ENCODE data around the gene ZFP1.
"Not testable (repeated sequence)": the region's sequence is repeated elsewhere in the genome, so short reads cannot be mapped to it uniquely, and the experiment has no call there.

ZFP1 gene

GRCh38 chr16:75205438-75205837 is 57.1 kb downstream of the ZFP1 start:
- not testable (repeated sequence) for DNase-seq

GRCh38 chr16:75205961-75206748 is 57.8 kb downstream of the ZFP1 start:
- DNase-seq = not testable (repeated sequence)

- DNase-seq = no peak
Measured at GRCh38 chr16:75206749-75207451, 58.6 kb downstream of the ZFP1 start, which contains the start of gene CTRB2. Gene CTRB2 (minus strand): TSS chr16:75207161. CDS start chr16:75207141, 20 bp downstream.

- DNase-seq = no peak
Measured at GRCh38 chr16:75207831-75208230, 59.5 kb downstream of the ZFP1 start.

- no peak for DNase-seq
Measured at GRCh38 chr16:75208242-75208825, 60.0 kb downstream of the ZFP1 start.

- no peak for DNase-seq
Measured at GRCh38 chr16:75208861-75209505, 60.7 kb downstream of the ZFP1 start.

GRCh38 chr16:75209514-75209913 is 61.2 kb downstream of the ZFP1 start:
- DNase-seq = not testable (repeated sequence)

- no peak for DNase-seq
Measured at GRCh38 chr16:75209944-75210343, 61.6 kb downstream of the ZFP1 start.

GRCh38 chr16:75211286-75211685 is 63.0 kb downstream of the ZFP1 start:
- DNase-seq = not testable (repeated sequence)

- DNase-seq = no peak
Measured at GRCh38 chr16:75216127-75216526, 67.8 kb downstream of the ZFP1 start.

GRCh38 chr16:75216576-75216975 is 68.3 kb downstream of the ZFP1 start:
- no peak for DNase-seq

GRCh38 chr16:75217389-75217851 is 69.1 kb downstream of the ZFP1 start:
- DNase-seq = no peak

- peak; percentile 41 for DNase-seq
Measured at GRCh38 chr16:75218256-75219076, 70.1 kb downstream of the ZFP1 start, which contains the start of gene CTRB1. Gene CTRB1 (plus strand): TSS chr16:75218988. CDS start chr16:75219008, 20 bp downstream.

GRCh38 chr16:75219088-75219487 is 70.8 kb downstream of the ZFP1 start:
- DNase-seq = no peak

GRCh38 chr16:75219838-75220237 is 71.5 kb downstream of the ZFP1 start:
- DNase-seq = no peak
